ENCODE data around the gene HBS1L.

DNA sequence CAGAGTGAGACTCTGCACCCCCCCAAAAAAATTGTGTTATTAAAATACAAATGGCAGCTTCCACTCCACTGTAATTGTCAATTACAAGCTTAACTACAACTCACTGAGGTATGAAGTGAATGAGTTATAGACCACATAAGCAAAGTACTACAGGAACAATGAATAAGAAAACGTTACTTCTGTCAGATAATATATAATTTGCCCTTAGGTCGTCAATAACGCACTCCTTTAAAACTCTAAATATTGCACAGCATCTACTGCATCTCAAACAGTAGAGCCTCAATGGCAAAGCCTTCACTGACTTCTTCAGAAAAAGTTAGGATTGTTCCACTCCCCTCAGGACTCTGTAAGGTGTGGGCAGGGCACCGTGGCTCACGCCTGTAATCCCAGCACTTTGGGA lies 2.0 kb upstream of the HBS1L start:
- TF ChIP-seq, protein P1, sequence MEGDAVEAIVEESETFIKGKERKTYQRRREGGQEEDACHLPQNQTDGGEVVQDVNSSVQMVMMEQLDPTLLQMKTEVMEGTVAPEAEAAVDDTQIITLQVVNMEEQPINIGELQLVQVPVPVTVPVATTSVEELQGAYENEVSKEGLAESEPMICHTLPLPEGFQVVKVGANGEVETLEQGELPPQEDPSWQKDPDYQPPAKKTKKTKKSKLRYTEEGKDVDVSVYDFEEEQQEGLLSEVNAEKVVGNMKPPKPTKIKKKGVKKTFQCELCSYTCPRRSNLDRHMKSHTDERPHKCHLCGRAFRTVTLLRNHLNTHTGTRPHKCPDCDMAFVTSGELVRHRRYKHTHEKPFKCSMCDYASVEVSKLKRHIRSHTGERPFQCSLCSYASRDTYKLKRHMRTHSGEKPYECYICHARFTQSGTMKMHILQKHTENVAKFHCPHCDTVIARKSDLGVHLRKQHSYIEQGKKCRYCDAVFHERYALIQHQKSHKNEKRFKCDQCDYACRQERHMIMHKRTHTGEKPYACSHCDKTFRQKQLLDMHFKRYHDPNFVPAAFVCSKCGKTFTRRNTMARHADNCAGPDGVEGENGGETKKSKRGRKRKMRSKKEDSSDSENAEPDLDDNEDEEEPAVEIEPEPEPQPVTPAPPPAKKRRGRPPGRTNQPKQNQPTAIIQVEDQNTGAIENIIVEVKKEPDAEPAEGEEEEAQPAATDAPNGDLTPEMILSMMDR (IDR thresholded peaks at IDR 0.05): no peak
- TF ChIP-seq POLR2A (IDR thresholded peaks at IDR 0.05): no peak

Data from body of pancreas (tissue), 4 donors.